GM21447 (cell line): ENCODE results near the gene MALAT1.

Experiments used
- ATAC-seq: cut with Tn5 transposase; IDR thresholded peaks from one replicate; pipeline ENCODE4 v1.9.1; 2021; ENCODE audit not compliant: unreplicated experiment

Gene MALAT1

DNA sequence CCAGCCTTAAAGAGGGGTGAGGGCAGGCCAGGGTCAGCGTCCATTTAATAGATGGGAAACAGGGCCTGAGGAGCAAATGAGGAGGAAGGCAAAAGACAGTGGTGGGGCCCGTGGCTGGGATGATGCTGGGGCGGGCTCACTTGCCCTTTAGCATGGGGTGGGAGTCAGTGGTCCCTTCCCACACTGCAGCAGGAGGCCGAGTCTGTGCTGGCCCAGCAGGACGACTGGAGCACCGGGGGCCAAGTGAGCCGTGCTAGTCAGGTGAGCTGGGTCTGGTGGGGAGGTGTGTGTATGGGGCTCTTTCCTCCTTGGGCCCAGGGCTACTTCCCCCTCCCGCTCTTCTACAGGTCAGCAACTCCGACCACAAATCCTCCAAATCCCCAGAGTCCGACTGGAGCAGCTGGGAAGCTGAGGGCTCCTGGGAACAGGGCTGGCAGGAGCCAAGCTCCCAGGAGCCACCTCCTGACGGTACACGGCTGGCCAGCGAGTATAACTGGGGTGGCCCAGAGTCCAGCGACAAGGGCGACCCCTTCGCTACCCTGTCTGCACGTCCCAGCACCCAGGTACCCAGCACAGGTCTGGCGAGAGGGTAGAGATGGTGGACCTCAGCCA is 38.9 kb downstream of the MALAT1 start:
- ATAC-seq = no peak

DNA sequence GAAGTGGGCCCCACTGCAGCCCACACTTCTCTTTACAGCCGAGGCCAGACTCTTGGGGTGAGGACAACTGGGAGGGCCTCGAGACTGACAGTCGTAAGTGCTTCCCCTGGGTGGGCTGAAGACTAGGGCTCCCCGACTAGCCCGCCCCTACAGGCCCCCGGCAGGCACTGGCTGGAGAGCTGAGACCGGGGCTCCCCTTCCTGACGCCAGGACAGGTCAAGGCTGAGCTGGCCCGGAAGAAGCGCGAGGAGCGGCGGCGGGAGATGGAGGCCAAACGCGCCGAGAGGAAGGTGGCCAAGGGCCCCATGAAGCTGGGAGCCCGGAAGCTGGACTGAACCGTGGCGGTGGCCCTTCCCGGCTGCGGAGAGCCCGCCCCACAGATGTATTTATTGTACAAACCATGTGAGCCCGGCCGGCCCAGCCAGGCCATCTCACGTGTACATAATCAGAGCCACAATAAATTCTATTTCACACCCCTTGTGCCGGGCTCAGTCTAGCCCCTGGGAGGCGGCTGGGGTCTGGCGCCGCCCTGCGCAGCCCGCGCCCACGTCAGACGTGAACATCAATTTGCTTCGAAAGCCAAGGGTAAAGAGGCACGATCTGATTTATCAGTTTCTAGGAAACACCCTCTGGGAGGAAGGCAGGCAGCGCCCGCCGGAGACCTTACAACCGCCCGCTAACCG is 39.5 kb downstream of the MALAT1 start:
- no peak for ATAC-seq

DNA sequence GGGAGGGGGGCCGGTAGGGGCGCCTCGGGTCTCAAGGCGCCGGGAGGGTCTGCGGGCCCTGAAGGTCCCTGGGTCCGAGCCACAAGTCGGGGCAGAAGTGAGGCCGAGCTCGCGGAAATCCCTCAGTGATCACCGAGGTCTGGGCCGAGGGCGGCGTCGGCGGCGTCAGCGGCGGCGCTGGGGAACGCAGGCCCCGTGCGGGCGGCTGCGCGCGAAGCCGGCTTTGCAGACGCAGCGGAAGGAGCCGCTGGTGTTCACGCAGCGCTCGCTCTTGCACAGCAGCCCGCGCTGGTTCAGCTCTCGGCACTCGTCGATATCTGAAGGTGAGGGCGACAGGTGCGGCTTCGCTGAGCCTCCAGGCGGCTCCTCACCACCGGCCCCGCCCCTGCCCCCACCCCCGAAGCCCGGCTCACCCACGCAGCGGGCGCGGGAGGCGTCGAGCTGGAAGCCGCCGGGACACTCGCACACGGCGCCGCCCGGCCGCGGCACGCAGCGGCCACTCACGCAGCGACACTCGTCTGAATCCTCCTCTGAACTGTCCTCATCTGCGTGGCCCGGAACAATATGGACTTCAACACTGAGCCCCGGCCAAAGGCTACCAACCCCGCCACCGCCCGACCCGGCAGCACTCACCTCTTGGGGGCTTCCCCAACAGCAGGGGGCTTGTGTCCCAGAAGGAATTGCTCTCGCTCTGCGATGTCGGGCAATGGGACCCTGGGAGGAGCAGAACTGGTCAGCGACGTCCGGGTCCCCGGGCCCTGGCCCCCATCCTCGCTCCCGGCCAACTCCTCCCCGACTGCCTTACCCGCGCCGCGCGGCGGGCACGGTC is 40.3 kb downstream of the MALAT1 start:
- ATAC-seq = no peak

DNA sequence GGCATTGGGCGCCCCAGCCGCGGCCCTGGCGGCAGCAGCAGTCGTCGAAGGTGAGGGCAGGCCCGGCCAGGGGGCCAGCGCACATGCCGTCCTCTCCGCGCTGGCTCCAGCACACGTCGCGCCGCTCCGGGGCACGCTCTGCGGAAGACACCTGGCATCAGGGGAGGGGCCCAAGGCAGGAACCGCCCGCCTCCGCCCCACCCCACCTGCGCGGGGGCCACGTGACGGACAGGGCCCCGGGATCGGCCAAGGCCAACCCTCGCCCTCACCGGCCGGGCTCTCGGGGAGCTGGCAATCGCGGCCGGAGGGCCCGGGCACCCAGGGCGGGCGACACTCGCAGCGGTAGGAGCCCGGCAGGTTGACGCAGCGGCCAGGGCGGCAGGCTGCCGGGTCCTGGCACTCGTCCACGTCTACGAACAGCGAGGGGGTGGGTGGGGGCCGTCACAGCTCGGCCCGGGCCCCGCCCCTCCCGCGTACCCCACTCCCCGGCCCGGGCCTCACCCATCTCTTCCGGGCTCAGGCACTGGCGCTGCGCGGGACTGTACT is 41.0 kb downstream of the MALAT1 start:
- ATAC-seq = peak; percentile 49

DNA sequence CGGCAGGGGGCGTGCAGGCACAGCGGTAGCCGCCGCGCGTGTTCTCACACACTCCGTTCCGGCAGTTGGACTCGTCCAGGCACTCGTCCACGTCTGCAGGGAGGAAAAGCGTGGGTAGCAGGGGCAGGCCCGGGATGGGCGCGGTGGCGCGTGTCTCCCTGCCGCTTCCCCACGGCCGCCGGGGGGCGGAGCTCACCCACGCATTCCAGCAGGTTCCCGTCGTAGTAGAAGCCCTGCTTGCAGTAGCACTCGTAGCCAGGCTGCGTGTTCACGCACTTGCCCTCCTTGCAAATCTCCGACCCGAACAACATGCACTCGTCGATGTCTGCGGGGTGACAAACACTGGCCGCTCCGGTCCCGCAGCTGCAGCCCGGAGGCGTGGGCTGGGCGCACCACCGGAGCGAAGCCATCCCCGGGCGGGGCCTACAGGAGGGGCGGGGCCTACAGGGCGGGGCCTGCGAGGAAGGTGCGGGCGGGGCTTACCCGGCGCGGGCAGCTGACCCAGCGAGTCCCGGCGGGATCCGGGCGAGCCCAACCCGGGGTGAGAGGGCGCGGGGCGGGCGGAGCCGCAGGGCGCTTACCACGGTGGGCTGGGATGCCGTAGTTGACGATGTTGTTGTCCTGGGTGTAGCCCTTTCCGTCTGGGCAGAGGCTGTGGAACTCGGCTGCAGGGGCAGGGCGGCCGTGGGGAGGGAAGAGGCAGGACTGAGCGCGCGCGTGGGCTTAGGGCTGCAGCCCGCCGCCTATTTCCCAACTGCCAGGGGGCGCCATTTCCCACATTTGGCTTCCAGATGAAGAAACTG is 41.6 kb downstream of the MALAT1 start:
- ATAC-seq = peak; percentile 74

DNA sequence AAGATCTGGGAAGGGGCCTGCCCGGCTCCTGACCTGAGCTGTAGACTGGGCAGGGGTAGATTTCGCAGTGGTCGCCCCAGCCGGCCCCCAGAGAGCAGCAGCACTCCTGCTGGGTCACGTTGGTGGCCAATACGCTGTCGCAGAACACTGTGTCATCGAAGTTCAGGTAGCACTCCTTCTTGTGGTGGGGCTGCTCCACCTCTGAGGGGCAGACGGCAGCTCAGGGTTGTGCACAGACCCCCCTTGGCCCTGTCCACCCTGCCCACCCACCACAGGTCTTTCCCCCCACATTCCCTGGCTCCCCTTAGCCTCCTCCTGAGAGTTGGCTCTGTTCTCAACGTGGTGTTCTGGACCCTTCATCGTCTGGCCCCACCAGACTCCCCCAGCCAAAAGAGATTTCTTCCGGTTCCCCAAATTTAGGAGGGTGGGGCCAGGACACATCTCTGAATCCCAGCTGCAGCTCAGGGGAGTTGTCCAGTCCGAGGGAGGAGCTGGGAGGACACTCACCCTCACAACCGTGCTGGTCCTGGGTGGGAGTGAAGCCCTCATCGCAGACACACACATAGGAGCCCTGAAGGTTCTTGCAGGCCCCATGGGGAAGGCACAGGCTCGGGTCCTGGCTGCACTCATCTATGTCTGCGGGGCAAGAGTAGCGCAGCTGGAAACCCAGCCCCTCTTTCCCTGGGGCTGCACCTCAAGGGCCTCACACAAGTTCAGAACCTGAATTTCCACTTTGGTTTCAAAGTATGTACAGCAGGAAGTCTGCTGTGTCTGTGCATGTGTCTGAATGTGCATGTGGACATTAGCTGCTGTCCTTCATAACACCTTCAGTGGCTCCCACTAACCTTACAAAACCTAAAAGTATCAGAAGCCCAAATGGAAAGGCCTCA is 42.5 kb downstream of the MALAT1 start:
- ATAC-seq = no peak

DNA sequence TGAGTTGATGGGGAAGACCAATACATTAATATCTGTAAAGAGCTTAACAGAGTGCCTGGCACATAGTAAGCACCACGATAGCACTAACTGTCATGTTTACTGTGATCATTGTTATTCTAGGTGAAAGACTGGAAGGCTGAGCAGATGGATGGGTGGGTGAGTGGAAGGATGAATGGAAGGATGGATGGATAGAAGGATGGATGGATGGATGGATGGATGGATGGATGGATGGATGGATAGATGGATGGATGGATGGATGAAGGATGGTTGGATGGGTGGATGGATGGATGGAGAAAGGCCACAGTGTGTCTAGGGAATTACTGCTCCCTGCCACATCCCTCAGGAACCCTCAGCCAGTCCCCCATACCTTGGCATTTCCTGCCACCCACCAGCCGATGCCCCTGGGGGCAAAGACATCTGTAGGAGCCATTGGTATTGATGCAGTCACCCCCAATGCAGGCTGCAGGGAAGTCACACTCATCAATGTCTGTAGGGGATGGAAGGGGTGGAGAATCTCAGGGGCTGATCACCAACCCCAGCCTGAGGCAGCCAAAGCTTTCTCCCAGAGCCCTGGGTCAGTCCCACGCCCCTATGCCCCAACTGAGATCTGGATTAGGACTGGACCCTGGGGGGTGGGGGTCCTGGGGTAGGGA is 44.0 kb downstream of the MALAT1 start:
- ATAC-seq = no peak

DNA sequence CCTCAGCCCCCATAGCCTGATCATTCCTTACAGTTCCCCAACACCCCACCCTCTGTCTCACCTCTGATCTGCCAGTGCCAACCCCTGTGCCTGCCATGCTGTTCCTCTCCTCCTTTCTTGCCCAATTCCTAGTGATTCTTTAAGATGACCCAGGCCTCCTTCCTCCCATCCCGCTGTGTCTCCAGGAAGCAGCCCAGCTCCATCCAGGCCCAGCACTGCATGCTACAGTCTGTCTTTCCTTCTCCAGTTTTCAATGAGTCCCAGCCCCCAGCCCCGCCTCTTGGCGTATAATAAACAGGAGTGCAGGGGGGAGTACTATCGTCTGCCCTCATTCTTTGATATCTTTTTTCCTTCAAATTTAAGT is 47.0 kb downstream of the MALAT1 start:
- no peak for ATAC-seq

DNA sequence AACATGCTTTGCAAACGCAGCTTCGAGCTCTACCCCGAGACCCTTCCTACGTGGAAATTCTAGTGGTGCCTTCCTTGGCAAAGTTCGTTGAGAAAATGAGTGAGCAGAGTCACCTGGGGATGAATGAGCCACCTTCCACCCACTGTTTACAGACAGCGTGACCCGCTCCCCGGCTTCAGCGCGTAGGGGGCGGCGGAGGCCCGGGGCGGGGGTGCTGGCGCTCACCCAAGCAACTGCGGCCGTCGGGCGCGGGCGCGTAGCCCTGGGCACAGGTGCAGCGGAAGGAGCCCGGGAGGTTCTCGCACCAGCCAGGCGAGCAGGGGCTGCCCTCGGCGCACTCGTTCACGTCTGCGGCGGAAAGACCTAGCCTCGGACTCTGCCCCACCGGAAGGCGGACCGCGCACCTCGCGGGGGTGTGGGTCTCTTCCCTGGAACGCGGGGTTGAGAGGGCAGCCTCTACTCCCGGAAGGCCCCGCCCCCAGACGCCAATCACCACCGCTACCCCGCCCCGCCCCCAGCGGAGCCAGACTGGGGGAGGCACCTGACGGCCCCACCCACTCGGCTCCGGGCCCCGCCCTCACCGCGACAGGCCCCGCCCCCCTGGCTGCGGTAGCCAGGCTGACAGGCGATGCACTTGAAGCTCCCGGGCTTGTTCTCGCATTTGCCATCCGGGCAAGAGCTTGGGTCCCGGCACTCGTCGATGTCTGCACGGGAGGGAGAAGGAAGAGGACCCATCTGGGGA is 47.5 kb downstream of the MALAT1 start:
- peak; percentile 68 for ATAC-seq

DNA sequence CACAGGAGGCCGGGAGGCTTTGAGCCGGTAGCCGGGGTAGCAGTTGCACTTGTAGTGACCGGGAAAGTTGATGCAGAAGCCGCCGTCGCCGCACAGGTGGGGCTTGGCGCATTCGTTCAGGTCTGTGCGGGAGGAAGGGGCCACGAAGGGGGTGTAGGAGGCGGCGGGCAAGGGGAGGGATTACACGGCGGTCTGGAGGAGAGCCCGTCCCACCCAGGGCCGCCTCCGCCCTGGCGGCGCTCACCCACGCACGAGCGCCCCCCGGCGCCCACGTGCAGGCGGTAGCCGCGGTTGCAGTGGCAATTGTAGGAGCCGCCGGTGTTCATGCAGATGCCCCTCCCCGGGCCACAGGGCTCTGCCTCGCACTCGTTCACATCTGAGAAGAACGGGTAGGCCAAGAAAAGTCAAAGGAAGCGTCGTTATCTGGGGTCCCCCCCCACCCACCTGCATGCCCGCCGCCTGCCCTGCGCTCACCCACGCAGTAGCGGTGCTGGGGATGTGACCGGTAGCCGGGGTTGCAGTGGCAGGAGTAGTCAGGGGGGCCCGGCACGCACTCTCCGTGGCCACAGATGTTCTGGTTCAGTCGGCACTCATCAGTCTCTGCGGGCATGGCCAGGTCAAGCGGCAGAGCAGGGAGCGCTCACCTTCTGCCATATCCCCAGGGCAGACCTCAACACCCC is 48.7 kb downstream of the MALAT1 start:
- ATAC-seq = no peak

DNA sequence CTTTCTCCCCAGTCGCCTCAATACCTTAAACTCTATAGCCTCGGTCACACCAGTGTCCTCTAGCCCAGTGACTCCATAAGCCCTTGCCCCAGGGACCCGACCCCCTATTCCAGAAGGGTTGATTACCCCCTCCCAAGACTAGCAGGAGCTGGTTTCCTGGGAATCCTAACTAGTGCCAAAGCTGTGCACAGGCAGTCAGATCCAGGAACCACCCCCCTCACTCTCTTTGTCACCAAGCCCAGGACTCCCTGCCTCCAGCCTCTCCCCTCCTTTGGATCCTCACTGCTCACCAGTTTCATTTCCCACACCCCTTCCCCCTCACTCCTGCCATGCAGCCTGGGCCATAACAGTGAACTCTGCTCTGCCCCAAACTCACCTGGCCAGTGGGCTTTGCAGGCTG is 49.5 kb downstream of the MALAT1 start:
- ATAC-seq = no peak

DNA sequence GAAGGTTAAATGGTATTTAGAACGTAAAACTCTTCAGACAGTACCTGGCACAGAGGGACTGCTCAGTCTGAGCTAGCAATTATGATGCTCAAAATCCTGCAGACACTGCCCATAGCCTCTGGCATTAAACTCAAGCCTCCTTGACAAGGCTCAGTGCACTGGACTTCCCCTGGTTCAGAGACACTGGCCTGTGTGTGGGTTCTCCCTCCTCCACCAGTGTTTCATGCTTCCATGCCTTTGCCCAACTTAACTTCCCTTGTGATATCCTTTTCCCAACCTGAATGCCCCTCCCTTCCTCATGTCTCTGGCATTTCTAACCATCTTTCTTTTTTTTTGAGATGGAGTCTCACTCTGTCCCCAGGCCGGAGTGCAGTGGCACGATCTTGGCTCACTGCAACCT is 50.3 kb downstream of the MALAT1 start:
- no peak for ATAC-seq

DNA sequence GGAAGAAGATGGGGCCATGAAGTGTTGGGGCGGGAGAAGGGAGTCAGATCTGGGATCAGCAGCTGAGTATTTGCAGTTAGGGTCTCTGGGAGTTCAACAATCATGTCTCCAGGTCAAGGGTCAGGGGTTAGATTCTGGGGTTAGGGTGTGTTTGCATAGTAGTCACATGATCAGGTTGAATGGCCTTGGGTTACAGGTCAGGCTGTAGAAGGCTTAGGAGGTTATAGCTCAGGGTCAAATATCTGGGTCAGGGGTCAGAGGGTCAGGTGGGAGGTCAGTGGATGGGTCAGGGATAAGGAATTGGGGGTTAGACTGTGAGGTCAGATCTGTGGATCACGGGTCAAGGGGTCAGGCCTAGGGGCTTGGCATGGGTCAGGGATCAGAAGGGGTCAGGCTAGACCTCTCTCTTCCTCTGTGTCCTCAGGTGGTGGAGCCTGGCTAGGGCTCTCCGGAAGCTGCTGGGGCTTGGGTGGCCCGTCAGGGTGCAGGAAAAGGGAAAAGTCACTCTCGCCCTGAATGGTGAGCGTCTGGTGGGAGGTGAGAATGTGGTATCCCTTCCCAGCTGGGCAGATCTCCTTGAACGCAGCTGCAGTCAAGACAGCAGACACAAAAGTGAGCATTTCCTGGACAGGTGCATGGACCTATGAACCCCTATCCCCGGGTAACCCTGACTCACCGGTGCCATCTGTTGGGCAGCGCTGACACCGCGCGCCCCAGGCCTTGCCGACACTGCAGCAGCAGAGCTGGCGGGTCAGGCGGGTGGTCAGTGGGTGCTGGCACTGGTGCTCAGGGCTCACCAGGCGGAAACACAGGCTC is 52.9 kb downstream of the MALAT1 start:
- ATAC-seq = peak; percentile 71

DNA sequence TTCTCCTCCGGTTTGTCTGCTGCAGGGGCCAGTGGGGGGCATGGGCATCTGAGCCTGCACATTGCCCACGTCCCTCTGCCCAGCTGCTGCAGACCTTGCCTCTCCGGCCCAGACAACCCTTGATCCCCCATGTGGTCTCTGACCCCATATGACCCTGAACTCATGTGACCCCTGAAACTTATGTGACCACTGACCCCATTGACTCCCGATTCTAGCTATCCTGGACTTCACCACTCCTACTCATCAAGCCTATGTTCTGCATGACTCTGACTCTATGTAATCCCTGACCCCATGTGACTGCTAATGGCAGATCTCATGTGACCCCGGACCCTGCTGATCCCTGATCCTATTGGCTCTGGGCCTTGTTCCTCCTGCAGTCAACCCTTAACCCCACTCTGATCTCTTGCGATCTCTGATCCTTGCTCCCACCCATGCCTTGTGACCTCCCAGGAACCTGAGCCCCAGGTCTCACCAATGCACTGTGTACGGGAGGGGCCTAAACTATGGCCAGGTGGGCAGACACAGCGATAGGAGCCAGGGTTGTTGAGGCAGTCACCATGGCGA is 53.6 kb downstream of the MALAT1 start:
- ATAC-seq = no peak

DNA sequence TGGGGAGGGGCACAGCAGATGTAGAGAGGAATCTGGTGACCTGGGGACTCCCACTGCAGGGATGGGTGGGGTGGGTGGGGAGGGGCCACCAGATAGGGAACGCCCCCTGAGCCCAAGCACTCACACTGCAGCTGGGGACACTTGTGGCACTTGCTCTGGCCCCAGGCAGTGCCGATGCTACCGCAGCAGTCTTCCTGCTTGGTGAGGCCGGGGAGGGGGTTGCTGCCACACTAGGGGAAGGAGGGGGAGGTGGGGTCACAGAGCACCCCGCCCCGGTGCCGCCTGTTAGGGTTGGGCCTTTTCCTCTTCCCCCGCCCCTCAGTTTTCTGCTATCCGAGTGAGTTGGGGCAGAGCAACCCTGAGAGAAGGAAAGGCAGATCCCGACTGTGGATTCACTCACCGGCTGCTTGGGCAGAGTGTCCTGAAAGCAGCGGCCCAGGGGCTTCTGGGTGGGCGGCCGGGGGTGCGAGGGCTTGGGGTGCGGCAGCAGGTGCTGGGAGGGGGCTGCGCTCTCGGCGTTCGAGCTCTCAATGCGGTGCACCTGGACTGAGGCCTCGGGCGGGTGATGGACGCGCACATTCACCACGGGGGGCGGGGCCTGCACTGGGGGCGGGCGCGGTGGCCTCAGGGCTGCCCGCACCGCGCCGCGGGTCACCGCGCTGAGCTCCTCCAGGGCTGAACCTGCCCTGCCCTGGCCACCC is 54.6 kb downstream of the MALAT1 start:
- no peak for ATAC-seq

DNA sequence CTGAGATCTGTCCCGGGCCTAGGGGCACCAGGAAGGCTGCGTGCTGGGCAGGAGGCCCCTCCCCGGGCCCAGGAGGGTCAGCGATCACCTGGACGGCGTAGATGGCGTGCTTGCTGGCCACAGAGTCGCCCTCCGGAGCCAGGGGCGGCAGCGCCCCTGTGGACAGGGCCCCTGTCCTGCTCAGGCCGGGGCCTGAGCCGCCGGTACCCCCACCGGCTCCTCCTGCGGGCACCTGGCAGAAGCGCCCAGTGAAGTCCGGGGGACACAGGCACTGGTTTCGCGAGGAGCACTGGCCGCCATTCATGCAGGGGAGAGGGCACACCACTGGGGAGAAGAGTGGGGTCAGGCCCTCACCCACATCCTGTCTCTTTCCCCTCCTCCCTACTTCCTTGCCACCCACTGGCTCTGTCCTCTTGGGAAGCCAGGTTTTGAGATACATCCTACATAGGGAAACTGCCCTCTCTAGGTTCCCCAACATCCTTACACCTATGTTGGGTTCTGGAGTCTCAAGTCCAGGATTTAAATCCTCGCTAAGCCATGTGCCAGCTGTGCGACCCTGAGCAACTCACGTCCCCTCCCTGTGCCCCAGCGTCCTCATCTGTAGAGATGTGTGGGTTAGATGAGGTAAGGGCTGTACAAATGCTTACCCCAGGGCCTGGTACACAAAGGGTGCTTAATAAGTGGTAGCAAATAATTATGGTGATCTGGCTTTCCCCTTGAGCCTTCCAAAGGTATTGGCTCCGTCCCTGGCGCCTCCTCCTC is 55.4 kb downstream of the MALAT1 start:
- no peak for ATAC-seq
